Loucy (cell line): ENCODE data around the gene SYT9.

Source experiments
- EZH2phosphoT487 ChIP-seq: fragments of 200-600 bp; IDR thresholded peaks from 2 replicates; pipeline ENCODE4 v1.6.1; 2018; ENCODE audit warnings: antibody characterized with exemption, mild to moderate bottlenecking, moderate library complexity, borderline replicate concordance
- TF ChIP-seq, protein P1 (sequence below): fragments of 200-600 bp; sonication (generic); conservative IDR thresholded peaks from 2 replicates; pipeline ENCODE4 v1.5.1; 2014; ENCODE audit warnings: mild to moderate bottlenecking, antibody characterized with exemption, low read length

DNA sequence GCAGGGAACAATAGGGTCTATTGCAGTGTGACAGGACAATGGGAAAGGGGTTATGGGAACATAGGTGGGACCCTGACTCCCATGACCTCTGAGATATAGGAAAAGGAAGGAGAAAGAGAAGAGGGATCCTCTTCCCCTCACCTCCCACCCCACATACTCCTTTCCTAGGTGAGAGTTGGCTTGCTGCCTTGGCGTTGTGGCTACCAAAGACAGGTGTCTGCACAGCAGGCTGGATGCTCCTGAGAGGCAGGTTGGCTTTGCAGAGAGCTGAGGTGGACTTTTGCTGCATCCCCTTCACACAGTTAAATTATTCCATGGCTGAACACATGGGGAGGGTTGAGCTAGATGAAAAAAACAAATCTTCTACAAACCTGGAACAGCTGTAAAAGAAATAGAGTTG, 80.7 kb downstream of the SYT9 start:
- TF ChIP-seq, protein P1, sequence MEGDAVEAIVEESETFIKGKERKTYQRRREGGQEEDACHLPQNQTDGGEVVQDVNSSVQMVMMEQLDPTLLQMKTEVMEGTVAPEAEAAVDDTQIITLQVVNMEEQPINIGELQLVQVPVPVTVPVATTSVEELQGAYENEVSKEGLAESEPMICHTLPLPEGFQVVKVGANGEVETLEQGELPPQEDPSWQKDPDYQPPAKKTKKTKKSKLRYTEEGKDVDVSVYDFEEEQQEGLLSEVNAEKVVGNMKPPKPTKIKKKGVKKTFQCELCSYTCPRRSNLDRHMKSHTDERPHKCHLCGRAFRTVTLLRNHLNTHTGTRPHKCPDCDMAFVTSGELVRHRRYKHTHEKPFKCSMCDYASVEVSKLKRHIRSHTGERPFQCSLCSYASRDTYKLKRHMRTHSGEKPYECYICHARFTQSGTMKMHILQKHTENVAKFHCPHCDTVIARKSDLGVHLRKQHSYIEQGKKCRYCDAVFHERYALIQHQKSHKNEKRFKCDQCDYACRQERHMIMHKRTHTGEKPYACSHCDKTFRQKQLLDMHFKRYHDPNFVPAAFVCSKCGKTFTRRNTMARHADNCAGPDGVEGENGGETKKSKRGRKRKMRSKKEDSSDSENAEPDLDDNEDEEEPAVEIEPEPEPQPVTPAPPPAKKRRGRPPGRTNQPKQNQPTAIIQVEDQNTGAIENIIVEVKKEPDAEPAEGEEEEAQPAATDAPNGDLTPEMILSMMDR = no peak
- no peak for TF ChIP-seq EZH2phosphoT487
